Activated CD4-positive, alpha-beta T cell treated with anti-CD3 and anti-CD28 coated beads, Interleukin-2, amount 10 ng/mL, durations not matched to agents 24 days and 14 days (primary cell): ENCODE results near the gene GNAS. TPM values are rescaled to one million over a fixed set of nuclear protein-coding genes. Genes with fewer than 3 reads are reported as not detected.
A peak's percentile ranks its signal among the peaks of the same experiment; 100 is the strongest.

Experiments used
- DNase-seq: peaks from one replicate; pipeline ENCODE4 v3.0.0; 2022
- H3K27ac Mint-ChIP-seq: one replicate; pipeline ENCODE4 v1.8.0; 2022; ENCODE audit warnings: mild to moderate bottlenecking, mixed read lengths
- H3K27me3 Mint-ChIP-seq: one replicate; pipeline ENCODE4 v1.8.0; 2022; ENCODE audit warnings: mixed read lengths
- H3K36me3 Mint-ChIP-seq: one replicate; pipeline ENCODE4 v1.8.0; 2022; ENCODE audit warnings: low read depth, mild to moderate bottlenecking, mixed read lengths
- H3K4me1 Mint-ChIP-seq: one replicate; pipeline ENCODE4 v1.8.0; 2021; ENCODE audit warnings: mixed read lengths
- H3K4me3 Mint-ChIP-seq: one replicate; pipeline ENCODE4 v1.8.0; 2022; ENCODE audit warnings: mild to moderate bottlenecking, moderate library complexity, mixed read lengths
- H3K9me3 Mint-ChIP-seq: one replicate; pipeline ENCODE4 v1.8.0; 2021; ENCODE audit warnings: mixed read lengths
- intact Hi-C: fragments of 100-400 bp; cut with micrococcal nuclease; formaldehyde crosslinking; loops from one replicate; pipeline ENCODE4 v1.15.1; 2023
- total RNA-seq: library from RNA; stranded (reverse); gene quantifications from 2 replicates; pipeline ENCODE4 v1.2.3, GENCODE V29; 2022

Gene GNAS
- total RNA-seq, 1 donor from 2014 or later = 523 TPM

- Mint-ChIP-seq H3K27me3 (peaks cover 61% of the 10 kb centered on the region), H3K36me3 (peaks cover 4% of the 10 kb centered on the region), H3K4me3 (peak overlapping the region; percentile 90), H3K9me3 (peaks cover 3% of the 10 kb centered on the region), H3K4me1 (peaks cover 36% of the 10 kb centered on the region), H3K27ac (no peak overlapping the region)
- intact Hi-C loops = loop anchor here (2.0 kb wide), 2 partner anchors 33 to 197 kb away; no protein-coding TSS in a partner anchor
- no peak for DNase-seq
Observed at GRCh38 chr20:58851969-58852458, 502 bp upstream of the GNAS start.

GRCh38 chr20:58853466-58853865, 950 bp downstream of the GNAS start:
- peaks cover 3% of the 10 kb centered on the region for H3K9me3 Mint-ChIP-seq
- peaks cover 23% of the 10 kb centered on the region for H3K4me1 Mint-ChIP-seq
- H3K36me3 Mint-ChIP-seq = peaks cover 2% of the 10 kb centered on the region

GRCh38 chr20:58853976-58854637, 1.6 kb downstream of the GNAS start:
- Mint-ChIP-seq H3K27ac (no peak overlapping the region), H3K36me3 (peaks cover 2% of the 10 kb centered on the region), H3K4me1 (peaks cover 23% of the 10 kb centered on the region), H3K4me3 (peak overlapping the region; percentile 54), H3K27me3 (peaks cover 68% of the 10 kb centered on the region), H3K9me3 (peaks cover 3% of the 10 kb centered on the region)
- intact Hi-C loops = loop anchor here (2.0 kb wide), 1 partner anchor 199 kb away; no protein-coding TSS in a partner anchor
- DNase-seq = no peak

More at GRCh38 chr20:58853466-58853865, 950 bp downstream of the GNAS start:
- intact Hi-C loops = loop anchor here (2.0 kb wide), 1 partner anchor 199 kb away; no protein-coding TSS in a partner anchor
- peaks cover 65% of the 10 kb centered on the region for H3K27me3 Mint-ChIP-seq
- H3K4me3 Mint-ChIP-seq = no peak overlapping the region
- no peak overlapping the region for H3K27ac Mint-ChIP-seq
- no peak for DNase-seq

- Mint-ChIP-seq H3K4me1 (peaks cover 17% of the 10 kb centered on the region), H3K36me3 (peaks cover 2% of the 10 kb centered on the region), H3K27ac (no peak overlapping the region), H3K27me3 (peaks cover 66% of the 10 kb centered on the region), H3K9me3 (peaks cover 3% of the 10 kb centered on the region), H3K4me3 (peak overlapping the region; percentile 15)
- peak; percentile 62 for DNase-seq
- intact Hi-C loops = no loop called here
Observed at GRCh38 chr20:58854638-58855471, 2.3 kb downstream of the GNAS start.

- peaks cover 16% of the 10 kb centered on the region for H3K4me1 Mint-ChIP-seq
- no peak overlapping the region for H3K27ac Mint-ChIP-seq
- H3K9me3 Mint-ChIP-seq = peaks cover 2% of the 10 kb centered on the region
- no peak for DNase-seq
- peaks cover 2% of the 10 kb centered on the region for H3K36me3 Mint-ChIP-seq
- intact Hi-C loops = no loop called here
- H3K27me3 Mint-ChIP-seq = peaks cover 70% of the 10 kb centered on the region
- H3K4me3 Mint-ChIP-seq = peak overlapping the region; percentile 24
Observed at GRCh38 chr20:58855506-58856389, 3.2 kb downstream of the GNAS start.

- H3K4me1 Mint-ChIP-seq = no peaks in the 10 kb centered on the region
- no peak for DNase-seq
- H3K9me3 Mint-ChIP-seq = no peaks in the 10 kb centered on the region
- intact Hi-C loops = loop anchor here (5.0 kb wide), 1 partner anchor 634 kb away; no protein-coding TSS in a partner anchor
- H3K27me3 Mint-ChIP-seq = peaks cover 62% of the 10 kb centered on the region
- no peaks in the 10 kb centered on the region for H3K36me3 Mint-ChIP-seq
- no peak overlapping the region for H3K27ac Mint-ChIP-seq
- no peak overlapping the region for H3K4me3 Mint-ChIP-seq
Observed at GRCh38 chr20:58863044-58863790, 10.7 kb downstream of the GNAS start.

GRCh38 chr20:58864346-58864745, 11.8 kb downstream of the GNAS start:
- Mint-ChIP-seq H3K9me3 (no peaks in the 10 kb centered on the region), H3K36me3 (no peaks in the 10 kb centered on the region), H3K4me1 (no peaks in the 10 kb centered on the region), H3K27me3 (peaks cover 58% of the 10 kb centered on the region), H3K4me3 (no peak overlapping the region), H3K27ac (no peak overlapping the region)
- DNase-seq = no peak
- intact Hi-C loops = loop anchor here (5.0 kb wide), 1 partner anchor 633 kb away; no protein-coding TSS in a partner anchor

- Mint-ChIP-seq H3K4me1 (peaks cover 6% of the 10 kb centered on the region), H3K27ac (no peak overlapping the region), H3K9me3 (no peaks in the 10 kb centered on the region), H3K4me3 (no peak overlapping the region), H3K27me3 (peaks cover 46% of the 10 kb centered on the region), H3K36me3 (no peaks in the 10 kb centered on the region)
- intact Hi-C loops = no loop called here
- DNase-seq = no peak
Observed at GRCh38 chr20:58865843-58866242, 13.3 kb downstream of the GNAS start.

GRCh38 chr20:58867211-58867610, 14.7 kb downstream of the GNAS start:
- Mint-ChIP-seq H3K4me1 (peaks cover 7% of the 10 kb centered on the region), H3K9me3 (no peaks in the 10 kb centered on the region), H3K4me3 (no peak overlapping the region), H3K27ac (no peak overlapping the region), H3K36me3 (no peaks in the 10 kb centered on the region), H3K27me3 (peaks cover 42% of the 10 kb centered on the region)
- no peak for DNase-seq
- intact Hi-C loops = no loop called here

- H3K27me3 Mint-ChIP-seq = peaks cover 29% of the 10 kb centered on the region
- intact Hi-C loops = no loop called here
- peaks cover 7% of the 10 kb centered on the region for H3K4me1 Mint-ChIP-seq
- no peaks in the 10 kb centered on the region for H3K36me3 Mint-ChIP-seq
- no peaks in the 10 kb centered on the region for H3K9me3 Mint-ChIP-seq
- no peak overlapping the region for H3K4me3 Mint-ChIP-seq
- no peak overlapping the region for H3K27ac Mint-ChIP-seq
- DNase-seq = no peak
Observed at GRCh38 chr20:58868795-58869194, 16.3 kb downstream of the GNAS start.

- Mint-ChIP-seq H3K27ac (no peak overlapping the region), H3K27me3 (peaks cover 27% of the 10 kb centered on the region), H3K4me1 (peaks cover 7% of the 10 kb centered on the region), H3K4me3 (no peak overlapping the region), H3K9me3 (no peaks in the 10 kb centered on the region), H3K36me3 (no peaks in the 10 kb centered on the region)
- DNase-seq = no peak
- intact Hi-C loops = loop anchor here (5.0 kb wide), 1 partner anchor 533 kb away; no protein-coding TSS in a partner anchor
Observed at GRCh38 chr20:58869662-58870227, 17.2 kb downstream of the GNAS start.

- DNase-seq = peak; percentile 86
- H3K27me3 Mint-ChIP-seq = peaks cover 27% of the 10 kb centered on the region
- peaks cover 7% of the 10 kb centered on the region for H3K4me1 Mint-ChIP-seq
- no peak overlapping the region for H3K4me3 Mint-ChIP-seq
- no peaks in the 10 kb centered on the region for H3K9me3 Mint-ChIP-seq
- H3K27ac Mint-ChIP-seq = no peak overlapping the region
- H3K36me3 Mint-ChIP-seq = no peaks in the 10 kb centered on the region
- intact Hi-C loops = loop anchor here (5.0 kb wide), 1 partner anchor 532 kb away; no protein-coding TSS in a partner anchor
Observed at GRCh38 chr20:58870293-58871014, 17.9 kb downstream of the GNAS start.
